NCI-H2107 treated with DMSO at 0.1 percent for 48 hours (cell line): ENCODE results near the gene KRT73.
"Not testable (repeated sequence)": the region's sequence is repeated elsewhere in the genome, so short reads cannot be mapped to it uniquely, and the experiment has no call there.

Experiments
- DNase-seq: peaks from one replicate; lab custom pipeline; 2025; ENCODE audit not compliant: unreplicated experiment; lab: John Stamatoyannopoulos, UW

Gene KRT73

DNA sequence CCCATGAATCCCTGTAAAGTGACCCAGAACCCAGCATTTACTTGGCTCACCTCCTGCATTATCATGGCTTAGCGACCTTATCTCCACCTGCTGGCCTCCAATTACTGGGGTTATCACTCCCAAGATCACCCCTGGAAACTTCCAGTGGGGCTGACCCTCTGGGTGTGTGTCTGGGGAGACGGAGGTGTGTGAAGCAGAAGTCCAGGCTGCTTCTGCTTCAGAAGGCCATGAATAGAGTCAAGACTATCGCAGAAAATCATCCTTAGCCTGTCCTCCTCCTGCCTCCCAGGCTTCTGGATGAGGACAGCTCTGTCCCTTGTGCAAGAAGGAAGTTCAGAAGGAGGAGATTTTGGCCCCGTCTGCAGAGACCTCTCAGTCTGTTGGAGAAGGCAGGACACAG lies 16.7 kb downstream of the KRT73 start:
- DNase-seq, result no peak

DNA sequence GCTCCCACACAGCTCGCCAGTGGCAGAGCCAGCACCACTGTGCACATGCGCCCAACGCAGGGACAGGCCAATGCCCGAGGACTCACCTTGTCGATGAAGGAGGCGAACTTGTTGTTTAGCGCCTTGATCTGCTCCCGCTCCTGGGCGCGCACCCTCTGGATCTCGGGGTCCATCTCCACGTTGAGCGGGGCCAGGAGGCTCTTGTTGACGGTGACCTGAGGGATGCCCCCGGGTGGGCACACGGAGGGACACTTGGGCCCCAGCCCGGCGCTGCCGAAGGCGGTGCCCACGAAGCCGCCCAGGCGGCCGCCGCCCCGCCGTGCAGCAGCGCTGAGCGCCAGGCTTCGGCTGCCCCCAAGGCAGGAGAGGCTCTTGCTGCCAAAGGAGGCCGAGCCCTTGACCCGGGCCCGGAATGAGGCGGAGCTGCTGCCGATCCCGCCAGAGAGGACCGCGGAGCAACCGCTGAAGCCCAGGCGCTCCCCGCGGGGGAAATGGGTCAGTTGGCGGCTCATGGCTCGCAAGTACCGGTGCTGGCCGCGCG lies 17.3 kb downstream of the KRT73 start, which contains the start of gene KRT72:
TSS of gene KRT72 (minus strand) at position 523 of the 541 bp plus-strand sequence. CDS start at position 512, 11 bp downstream.
- no peak for DNase-seq

DNA sequence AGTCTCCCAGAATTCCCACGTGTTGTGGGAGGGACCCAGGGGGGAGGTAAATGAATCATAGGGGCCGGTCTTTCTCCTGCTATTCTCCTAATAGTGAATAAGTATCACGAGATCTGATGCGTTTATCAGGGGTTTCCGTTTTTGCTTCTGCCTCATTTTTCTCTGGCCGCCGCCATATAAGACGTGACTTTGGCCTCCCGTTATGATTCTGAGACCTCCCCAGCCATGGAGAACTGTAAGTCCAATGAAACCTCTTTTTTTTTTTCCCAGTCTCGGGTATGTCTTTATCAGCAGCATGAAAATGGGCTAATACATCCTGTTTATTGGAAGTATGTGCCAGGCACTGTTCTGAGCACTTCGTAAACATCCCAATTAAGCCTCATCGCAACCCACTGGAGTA lies 17.9 kb downstream of the KRT73 start:
- DNase-seq, result no peak

DNA sequence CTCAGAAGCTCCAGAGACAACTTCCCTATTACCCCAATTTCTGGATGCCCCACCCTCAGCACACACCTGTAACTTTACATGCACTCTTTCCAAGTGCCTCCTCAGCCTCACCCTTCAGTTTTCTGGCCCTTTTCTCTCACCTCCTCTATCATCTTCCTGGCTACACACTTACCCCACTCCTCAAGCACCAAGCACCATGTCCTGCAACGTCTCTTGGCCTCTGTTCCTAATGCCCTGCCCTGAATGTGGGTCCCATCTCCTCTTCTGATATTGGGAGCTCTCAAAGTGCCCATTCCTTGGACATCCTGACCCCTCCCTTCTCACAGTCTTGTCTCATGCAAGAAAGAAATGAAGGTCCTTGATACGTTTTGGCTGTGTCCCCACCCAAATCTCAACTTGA lies 18.3 kb downstream of the KRT73 start:
- DNase-seq, result no peak

DNA sequence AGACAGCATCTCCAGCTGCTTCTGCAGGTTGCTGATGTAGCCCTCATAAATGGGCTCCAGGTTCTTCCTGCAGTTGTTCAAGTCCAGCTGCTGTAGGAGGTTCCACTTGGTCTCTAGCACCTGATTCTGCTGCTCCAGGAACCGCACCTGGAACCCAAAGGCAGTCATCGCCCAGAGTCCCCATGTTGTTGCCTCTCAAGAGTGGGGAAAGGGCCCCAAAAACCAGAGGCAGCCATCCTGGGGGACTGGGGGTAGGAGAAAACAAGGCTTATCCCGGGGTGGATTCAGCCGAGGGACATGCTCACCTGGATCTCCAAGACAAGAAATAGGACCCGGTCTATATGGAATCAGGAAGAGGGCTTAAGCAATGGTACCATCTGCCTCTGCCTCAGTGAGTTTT lies 19.4 kb downstream of the KRT73 start:
- DNase-seq, result no peak

DNA sequence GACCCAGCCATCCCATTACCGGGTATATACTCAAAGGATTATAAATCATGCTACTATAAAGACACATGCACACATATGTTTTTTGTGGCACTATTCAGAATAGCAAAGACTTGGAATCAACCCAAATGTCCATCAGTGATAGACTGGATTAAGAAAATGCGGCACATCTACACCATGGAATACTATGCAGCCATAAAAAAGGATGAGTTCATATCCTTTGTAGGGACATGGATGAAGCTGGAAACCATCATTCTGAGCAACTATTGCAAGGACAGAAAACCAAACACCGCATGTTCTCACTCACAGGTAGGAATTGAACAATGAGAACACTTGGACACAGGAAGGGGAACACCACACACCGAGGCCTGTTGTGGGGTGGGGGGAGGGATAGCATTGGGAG lies 24.1 kb downstream of the KRT73 start:
- DNase-seq, result not testable (repeated sequence)

DNA sequence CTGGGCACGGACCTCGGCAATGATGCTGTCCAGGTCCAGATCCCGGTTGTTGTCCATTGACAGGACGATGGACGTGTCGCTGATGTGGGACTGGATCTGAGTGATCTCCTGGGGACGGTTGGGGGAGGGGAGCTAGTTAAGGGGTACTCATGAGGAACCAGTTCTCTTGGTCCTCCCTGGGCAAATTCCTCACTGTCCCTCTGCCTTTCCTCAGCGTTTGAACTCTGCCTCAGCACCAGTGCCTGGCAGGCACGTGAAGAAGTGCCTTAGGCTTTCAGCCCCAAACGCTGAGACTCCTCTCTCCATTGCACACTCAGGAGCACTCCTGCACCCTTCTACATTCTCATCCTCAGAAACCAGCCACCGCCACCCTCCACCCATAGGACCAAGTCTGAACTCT lies 26.8 kb downstream of the KRT73 start:
- DNase-seq, result no peak

DNA sequence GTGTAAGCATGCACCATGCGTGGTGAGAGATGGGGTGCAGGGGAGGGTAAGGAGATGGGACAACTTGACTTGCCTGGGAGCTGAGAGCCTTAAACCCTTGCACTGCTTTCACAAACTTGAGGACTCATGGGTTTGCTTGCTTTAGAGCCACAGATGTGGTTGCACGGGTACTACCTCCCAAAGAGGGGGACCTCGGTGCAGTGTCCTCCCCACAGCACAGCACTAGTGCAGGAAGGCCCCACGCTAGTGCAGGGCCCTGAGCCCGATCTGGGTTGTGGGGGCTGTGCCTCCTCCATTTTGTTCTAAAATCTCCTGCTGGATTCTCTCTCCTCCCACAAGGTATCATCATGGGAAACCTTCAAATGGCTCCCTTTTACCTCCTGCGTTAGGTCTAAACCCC lies 28.3 kb downstream of the KRT73 start:
- DNase-seq, result no peak

DNA sequence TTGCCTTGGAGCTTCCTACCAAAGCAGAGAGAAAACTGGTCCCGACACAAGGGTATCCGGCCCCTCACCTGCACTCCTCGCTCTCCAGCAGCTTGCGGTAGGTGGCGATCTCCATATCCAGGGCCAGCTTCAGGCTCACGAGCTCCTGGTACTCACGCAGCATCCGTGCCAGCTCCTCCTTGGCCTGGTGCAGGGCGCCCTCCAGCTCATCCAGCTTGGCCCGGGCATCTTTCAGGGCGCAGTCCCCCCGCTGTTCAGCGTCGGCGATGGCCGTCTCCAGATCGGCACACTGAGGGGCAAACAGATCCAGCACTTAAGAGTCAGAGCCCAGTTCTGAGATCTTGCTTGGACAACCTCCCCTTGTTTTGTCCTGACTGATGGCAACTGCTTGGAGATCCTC lies 30.8 kb downstream of the KRT73 start:
- DNase-seq, result no peak

DNA sequence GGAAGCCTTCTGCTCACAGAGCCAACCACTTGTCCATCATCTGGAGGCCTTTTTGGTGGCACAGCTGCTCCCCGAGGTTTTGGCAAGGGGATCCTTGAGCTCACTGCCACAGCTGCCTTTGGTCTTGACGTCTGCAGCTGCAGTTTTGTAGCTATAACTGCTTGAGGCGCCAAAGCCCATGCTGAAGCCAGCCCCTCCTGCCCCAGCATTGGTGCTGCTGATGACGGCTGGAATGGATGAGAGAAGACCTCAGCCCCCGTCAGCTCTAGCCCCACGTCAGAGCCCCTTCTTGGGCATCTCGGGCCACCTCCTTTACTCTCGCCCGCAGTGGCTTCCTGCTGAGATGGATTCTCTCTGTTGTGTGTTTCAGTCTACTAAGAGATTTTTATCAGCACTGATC lies 32.4 kb downstream of the KRT73 start:
- DNase-seq, result no peak

DNA sequence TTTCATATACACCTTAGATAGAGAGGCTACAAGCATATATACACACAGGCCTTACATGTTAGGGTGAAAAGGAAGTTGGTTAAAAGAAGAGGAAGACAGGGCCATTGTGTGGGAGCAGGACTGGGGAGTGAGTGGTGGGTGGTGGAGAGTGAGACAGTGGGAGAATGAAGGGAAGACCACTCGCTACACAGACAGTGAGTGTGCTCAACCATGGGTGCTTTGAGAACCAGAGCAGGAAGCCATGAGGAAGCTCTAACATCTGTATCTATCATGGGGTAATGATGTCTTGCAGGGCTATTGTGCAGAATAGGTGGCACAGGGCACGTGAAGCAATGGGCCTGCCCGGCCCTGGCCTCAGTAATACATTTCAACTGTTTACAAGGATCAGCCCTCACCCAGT lies 33.3 kb downstream of the KRT73 start:
- DNase-seq, result no peak

DNA sequence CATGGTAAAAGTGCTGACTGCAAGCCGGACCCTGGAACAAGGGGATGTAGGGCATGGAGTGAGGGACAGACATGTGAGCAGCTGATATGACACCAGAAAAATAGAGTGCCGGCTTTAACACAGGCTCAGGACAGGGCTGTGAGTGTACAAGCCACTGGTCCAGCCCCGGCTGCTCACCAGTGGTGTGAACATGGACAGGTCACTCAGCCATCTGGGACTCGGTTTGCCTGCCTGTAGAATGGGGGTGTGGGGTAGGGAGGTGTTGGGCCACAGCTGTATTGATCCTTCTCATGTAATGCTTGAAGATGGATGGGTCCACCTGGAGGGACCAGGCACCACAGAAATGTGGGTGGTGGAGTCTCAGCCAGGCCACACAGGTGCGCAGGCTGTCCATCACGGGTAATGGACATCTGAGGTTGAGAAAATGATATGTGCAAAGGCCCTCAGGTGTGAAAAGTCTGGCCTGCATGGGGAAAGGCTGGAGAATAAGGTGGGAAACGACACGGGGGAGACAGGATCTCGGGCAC lies 34.1 kb downstream of the KRT73 start:
- no peak for DNase-seq

DNA sequence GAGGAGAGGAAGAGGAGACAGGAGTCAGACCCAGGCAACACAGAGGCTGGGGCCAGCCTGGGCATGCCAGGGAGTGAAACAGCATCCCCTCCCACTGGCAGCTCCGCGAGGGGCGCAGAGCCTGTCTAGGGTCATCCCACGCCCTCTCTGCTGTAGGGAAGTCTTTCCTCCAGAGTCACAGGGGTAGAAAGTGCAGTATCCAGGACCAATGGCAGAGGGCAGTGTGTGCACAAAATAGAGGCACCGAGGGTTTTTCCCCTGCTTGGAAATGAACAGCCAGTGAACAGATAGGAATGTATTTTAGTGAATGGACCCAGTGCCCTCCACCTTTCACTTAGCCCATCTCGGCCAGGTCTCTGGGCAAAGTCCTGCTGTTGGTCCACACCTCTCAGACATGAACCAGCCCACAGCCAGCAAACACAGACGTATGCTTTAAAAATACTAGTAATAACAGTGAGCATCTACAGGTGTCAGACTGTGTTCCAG lies 35.3 kb downstream of the KRT73 start:
- DNase-seq, result peak; percentile 78

DNA sequence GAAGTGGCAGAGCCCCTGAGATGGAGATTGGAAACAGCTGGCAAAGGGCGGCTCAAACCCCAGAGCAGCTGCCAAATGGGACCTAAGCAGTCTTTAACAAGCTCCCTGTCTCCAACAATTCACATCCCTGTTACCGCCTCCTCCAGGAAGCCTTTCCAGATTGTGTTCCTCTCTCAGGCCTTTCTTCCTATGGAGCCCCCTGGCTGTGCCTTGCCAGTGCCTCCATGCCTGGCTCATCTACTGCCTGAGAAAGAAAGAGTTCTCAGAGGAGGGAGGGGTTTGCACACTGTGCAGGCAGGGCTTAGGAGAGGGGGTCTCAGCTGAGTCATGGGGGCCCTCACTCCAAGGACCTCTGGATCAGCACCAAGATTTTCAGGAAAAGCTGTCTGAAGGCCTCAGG lies 35.9 kb downstream of the KRT73 start:
- DNase-seq, result no peak

DNA sequence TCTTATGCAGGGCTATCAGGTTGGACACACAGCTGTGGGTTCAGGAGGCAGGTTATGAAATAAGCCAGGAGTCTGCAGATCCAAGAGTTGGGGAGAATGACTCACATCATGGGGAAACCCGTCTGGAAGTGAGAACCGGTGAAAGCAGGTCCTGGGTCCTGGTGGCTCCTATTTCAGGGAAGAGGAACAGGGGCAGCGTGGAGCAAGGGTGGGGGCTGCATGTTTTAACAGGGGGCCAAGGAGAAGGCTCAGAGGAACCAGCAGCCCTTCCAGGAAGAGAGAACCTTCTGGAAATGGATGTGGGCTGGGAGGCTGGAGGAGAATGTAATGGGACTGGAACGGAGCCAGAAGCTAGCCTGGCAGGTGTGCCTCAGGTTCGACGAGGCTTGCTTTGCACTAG lies 36.9 kb downstream of the KRT73 start:
- peak; percentile 56 for DNase-seq

DNA sequence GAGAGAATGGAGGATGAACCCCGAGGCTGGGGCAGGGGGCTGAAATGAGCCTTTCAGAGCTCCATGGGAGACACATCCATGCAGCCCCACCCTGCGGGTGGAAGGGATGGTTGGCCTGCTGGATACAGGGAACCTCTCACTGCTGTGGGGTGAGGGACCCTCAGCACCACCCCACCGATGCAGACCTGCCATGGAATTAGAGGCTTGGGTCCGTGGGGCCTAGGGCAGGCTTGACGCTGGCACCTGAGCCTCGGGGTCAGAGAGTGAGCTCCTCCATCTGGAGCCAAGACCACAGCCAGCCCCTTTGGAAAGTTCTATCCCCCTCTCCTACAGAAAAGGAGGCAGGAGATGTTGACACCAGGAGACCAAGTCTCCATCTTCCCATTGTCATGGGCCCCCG lies 37.3 kb downstream of the KRT73 start:
- no peak for DNase-seq

DNA sequence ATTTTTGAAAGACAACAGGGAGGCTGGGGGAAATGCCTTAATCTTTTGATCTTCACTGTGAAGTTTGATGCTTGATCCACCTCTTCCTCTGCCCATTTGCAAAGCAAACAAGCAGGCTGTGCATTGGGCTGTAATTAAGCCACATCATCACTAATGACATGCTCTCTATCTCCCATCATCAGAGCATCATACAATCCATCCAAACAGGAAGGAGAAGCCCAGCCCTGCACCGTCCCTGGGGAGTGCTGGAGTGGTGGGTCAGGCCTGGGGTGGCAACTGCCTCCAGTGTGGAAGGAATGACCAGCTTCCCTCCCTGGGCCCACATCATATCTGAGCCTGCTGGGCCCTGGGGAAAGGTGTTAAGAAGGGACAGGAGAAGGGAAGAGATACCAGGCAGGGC lies 37.9 kb downstream of the KRT73 start:
- no peak for DNase-seq

DNA sequence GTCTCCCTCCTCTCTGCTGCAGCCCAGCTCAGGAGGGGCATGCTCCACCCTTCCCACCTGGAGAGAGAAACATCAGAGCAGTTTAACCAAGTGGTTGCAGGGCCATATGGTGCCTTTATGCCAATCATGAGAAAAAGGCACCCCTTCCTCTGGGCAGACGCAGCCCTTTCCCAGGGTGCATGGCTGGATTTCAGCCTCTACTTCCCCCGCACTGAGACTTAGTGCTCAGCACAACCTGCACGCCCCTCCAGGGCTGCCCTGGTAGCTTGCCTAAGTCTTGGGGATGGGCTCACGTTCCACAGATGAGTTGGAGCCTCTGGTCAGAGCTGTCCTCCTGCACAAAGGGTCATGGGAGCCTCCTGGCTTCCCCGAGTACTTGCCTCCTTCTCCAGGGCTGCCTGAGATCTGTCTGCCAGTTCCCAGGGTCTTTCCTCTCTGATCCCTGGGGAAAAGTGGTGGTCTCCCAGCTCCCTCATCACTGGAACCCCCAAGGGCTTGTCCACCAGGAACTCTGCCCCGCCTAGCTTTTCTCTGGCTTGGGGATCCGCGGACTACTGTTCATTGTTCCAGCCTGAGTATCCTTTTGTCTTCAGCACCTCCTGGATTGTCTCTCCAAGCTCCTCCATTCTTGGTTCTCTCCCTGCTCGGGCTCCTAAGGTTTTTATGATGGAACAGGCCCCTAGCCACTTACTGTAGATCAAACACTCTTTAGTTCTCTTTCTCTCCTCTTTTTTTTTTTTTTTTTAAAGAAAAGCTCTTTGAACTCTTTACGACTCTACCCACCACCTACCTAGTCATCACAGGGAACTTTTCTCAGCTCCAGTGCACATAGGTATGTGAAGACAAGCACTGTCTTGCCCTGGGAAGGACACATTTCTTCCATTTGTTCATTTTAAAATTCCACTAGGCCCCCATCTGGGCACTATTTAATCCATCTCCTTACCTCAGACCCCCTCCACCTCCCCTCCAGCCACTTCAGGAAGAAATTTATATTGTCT lies 38.6 kb downstream of the KRT73 start:
- DNase-seq, result no peak

DNA sequence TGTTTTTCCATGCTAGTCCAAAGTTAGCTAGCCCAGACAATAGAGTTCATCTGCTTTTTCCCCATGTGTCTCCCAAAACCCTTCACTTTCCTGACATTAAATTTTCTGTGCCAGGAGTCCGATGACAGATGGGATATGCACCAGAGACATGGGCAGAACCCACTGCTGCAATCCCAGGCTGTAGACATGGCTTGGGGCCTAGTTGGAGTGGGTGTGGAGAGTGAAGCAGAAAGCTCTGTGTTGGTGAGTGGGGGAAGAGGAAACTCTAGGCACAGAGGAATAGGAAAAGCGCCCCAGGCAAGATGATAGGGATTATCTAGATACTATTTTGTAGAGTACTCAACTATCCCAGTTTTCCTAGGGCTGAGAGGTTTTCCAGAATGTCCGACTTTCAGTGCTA lies 39.9 kb downstream of the KRT73 start:
- DNase-seq, result no peak

DNA sequence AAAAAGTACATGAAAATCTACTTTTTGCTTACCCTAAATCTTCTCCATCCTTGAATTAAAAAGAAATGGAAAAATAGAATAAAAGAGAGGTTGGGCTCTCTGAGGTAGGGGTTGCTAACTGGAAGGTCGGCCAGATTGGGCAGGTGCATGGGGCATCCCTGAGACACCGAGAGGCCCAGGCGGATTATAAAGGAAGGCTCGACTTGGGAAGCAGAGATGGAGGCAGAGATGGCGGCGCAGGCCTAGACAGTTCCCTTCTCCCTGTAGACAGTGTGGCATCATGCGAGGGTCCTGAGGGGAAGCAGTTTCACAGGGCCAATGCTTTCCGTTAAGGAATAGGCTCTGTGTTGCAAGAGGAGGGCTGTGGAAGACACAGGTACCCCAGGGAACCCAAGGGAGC lies 41.0 kb downstream of the KRT73 start:
- no peak for DNase-seq

DNA sequence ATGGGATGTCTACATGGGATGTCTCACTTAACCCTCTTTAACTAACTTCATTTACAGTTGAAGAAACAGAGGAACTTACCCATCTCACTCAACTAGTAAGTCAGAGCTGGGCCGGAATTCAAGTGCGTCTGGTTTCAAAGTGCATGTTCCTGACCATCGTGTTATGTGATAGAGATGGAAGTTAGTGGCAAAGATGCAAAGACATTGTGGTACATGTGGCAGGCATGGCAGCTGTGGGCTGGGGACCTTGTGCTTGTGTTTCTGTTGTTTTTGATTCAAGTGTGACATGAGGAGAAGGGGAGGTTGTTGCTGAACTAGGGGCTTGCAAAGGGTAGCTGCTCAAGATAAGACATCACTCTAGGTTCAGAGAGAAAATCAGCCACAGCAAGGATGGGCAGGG lies 42.4 kb downstream of the KRT73 start:
- no peak for DNase-seq

DNA sequence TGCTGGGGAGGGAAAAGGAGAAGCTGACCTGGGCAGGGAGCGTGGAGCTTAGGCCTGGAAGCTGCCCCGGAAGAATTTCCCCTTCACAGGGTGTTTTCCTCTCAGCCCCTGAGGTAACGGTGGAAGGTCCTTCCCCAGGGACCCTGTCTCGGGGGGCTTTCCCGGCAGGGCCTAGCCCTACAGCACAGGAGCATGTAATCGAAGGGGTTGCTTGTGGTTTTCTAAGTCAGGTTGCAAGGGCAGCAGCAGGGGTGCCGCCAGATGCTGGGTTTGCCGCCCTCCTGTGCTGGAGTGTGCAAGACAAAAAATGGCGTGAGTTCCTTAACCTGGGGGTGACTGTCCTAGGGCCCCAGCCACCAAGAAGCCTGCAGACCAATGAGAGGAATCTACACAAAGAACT lies 43.1 kb downstream of the KRT73 start:
- no peak for DNase-seq
